Astrocyte of the hippocampus (primary cell): ENCODE results near the gene GPC6.

Experiments
- DNase-seq: peaks from one replicate; pipeline ENCODE4 v3.0.0; 2011; ENCODE audit warnings: low read depth, low spot score

The GPC6 gene

DNA sequence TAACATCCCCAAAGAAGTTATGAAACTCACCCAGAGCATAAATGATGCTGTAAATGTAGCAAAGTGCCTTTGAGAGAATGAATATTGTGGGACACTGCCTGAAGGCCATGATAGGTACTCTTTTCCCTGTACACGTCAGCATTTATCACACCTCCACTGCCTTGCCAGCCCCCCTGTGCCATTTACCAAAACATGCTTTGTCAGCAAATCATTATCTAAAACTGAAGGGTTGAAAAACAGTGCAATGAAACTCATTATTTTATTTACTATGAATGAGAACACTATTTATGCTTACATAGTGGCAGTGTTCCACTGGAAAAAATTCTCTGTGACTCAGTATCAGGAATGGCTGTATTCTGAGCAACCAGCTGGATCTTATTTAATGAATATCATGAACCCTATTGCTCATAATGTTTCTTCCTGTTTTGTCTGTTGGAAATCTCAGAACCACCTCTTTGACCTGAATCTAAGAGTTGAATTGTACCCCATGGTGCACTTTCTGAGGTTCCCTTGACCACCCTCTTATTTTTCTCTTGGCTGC is 688.7 kb downstream of the GPC6 start:
- DNase-seq, result peak; percentile 54

- DNase-seq, result no peak
These were observed 695.7 kb downstream of the GPC6 start for GRCh38 chr13:93922063-93922855.

GRCh38 chr13:93925990-93926389 is 699.4 kb downstream of the GPC6 start:
- no peak for DNase-seq

- DNase-seq, result no peak
These were observed 699.8 kb downstream of the GPC6 start for GRCh38 chr13:93926425-93926824.

- peak; percentile 10 for DNase-seq
These were observed 700.8 kb downstream of the GPC6 start for GRCh38 chr13:93927431-93927830.

GRCh38 chr13:93932901-93933300 is 706.3 kb downstream of the GPC6 start:
- DNase-seq, result no peak

GRCh38 chr13:93936901-93937300 is 710.3 kb downstream of the GPC6 start:
- no peak for DNase-seq

DNA sequence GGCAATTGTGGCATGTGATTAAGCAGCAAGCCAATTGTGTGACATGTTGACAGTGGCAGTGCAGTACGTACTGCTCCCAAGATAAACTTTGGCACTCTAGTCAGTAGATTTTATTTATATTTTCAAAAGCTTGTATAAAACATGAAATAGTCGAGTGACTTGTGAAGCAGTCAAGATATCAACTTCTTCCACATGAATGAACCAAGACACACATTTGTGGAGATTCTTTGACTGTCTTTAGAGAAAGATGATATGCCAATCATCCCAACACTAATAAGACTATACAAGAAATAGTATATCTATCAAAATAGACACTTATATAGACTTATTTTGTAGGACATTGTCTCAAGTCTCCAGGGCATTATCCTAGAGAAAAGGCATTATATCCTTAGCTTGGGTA is 714.8 kb downstream of the GPC6 start:
- no peak for DNase-seq

GRCh38 chr13:93942016-93942415 is 715.4 kb downstream of the GPC6 start:
- DNase-seq, result no peak

DNA sequence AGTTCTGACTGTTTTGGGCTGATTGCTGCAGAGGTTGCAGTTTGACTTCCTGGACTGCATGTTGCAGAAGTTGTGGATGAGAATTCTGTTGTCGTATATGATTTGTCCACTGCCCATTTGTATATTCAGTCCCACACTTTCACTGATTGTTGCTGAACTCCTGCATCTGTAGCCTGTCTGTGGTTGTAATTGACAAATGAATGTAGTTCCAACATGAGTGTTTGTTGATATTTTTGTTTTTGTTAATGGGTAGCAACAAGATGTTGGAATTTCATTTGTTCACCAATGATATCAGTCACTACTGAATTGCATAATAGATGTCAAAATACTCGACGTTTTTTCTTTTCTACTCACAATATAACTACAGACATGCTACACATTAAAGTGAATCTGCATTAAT is 719.0 kb downstream of the GPC6 start:
- no peak for DNase-seq

GRCh38 chr13:93946994-93947393 is 720.4 kb downstream of the GPC6 start:
- DNase-seq, result no peak

DNA sequence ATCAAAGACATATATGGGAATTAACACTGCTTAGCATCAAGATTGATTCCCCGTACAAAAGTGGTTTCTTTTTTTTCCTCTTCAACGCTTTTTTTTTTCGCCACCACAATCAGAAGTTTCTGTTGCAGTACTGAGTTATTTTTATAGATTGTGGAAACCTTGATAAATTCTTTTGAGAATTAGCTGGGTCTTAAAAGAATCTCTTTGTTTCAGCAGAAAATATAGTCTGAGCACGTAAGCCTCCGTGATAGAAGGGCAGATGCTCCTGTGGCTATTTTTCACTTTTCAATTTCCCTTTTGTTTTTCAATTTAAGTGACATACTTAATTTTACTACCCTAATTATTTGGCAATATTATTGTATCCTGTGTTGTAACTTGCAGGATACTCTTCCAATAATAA is 721.0 kb downstream of the GPC6 start:
- no peak for DNase-seq

DNA sequence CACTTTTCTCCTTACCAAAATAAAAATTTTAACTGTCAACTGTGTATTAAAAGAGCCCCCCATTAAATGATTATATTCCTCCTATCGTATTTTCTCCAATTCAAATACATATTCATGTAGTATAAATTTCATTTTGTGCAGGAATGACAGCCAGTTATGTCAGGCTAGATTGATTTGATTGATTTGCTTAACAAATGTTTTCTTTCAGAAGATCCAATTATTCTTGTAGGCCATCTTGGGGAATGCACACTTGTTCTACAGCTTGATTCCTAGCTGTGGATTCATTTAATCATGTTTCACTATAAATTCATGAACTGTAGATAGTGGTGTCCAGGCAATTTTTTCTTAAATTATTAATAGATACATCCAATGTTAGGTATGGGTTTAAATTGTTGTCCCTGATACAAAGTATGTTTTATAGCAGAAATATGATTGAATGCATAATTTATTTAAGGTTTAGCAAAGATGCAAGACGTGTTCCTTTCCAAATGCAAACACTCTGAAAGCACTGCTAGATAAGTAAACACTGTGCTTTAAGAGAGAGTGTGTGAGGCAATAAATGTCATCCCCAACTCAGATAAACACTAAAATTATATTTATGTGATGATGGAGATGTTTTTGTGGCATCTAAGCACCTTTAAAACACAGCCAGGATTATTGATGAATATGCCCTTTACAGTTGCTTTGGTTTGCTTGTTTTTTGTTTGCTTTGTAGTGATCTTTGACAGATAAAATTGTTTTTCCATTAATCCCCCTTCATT is 721.7 kb downstream of the GPC6 start:
- no peak for DNase-seq

- DNase-seq, result no peak
These were observed 724.5 kb downstream of the GPC6 start for GRCh38 chr13:93951108-93951507.

GRCh38 chr13:93951951-93952350 is 725.3 kb downstream of the GPC6 start:
- no peak for DNase-seq

DNA sequence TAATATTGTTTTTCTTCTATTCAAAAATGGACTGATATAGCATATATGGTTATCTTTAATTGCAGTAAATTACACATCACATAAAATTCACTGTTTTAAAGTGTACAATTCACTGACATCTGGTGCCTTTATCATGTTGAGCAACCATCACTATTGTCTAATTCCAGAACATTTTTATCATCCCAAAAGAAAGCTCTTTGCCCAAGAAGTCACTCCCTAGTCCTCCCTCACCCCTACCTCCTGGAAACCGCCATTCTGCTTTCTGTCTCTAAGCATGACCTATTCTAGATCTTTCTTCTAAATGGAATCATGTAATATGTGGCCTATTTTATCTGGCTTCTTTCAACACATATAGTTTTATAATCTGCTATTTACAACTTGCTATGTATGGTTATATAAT is 727.2 kb downstream of the GPC6 start:
- no peak for DNase-seq

- no peak for DNase-seq
These were observed 729.3 kb downstream of the GPC6 start for GRCh38 chr13:93955904-93956303.

- DNase-seq, result no peak
These were observed 729.8 kb downstream of the GPC6 start for GRCh38 chr13:93956426-93956825.

DNA sequence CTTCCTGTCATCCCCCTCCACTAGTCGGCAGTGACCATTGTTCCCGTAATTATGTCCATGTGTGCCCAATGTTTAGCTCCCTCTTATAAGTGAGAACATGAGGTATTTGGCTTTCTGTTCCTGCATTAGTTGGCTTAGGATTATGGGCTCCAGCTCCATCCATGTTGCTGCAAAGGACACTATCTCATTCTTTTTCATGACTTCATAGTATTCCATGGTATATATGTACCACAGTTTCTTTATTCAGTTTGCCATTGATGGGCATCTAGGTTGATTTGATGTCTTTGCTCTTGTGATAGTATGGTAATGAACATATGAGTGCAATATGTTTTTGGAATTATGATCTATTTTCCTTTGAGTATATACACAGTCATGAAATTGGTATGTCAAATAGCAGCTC is 730.8 kb downstream of the GPC6 start:
- DNase-seq, result no peak

GRCh38 chr13:93959796-93960533 is 733.4 kb downstream of the GPC6 start:
- DNase-seq, result no peak

GRCh38 chr13:93963266-93964145 is 736.9 kb downstream of the GPC6 start:
- peak; percentile 28 for DNase-seq
